Measurements from ENCODE around the gene LHX1.

LHX1 gene

DNA sequence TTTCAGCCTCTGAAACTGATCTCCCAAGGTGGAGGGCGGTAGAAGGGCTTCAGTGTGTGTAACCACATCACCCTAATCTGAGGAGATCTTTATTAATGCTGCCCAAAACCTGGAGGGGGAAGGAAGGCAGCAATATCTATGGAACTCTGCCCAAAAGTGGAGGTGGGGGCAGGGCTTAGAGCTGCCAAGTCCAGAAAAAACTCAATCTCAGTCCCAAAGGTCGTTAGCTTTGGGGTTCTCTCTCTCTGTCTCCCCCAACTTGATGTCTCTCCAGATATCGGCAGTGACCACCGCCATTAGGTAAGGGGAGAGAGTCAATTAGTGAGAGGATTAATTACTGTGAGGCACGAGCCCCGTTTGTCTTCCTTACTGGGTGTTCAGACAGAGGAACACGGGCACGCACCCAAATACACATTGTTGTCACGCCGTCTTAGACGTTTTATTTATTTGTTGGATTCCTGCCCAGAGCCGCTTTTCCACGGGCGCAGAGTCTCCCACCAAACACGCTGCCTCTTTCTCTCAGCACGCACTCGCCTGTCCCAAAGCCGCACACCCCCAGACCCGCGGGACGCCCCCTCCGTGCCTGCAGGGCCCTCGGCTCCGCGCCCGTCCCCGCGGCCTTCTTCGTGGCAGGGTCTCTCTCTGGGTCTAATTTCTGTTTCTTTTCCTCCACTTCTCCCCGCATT, 5.4 kb upstream of the LHX1 start:
- no peak for TF ChIP-seq YY1 (IDR thresholded peaks at IDR 0.05; ENCODE audit: insufficient read depth, insufficient read length)
- no peak for TF ChIP-seq SUZ12 (IDR thresholded peaks at IDR 0.05; ENCODE audit: extremely low read depth, insufficient read depth, insufficient read length)
- TF ChIP-seq ZNF274 (IDR thresholded peaks at IDR 0.05; ENCODE audit: low read depth, low read length), result no peak
- H3K4me3 ChIP-seq (ENCODE audit: insufficient read length, low read depth), result no peak overlapping the region
- H3K9ac ChIP-seq (ENCODE audit: insufficient read length, low read depth), result no peak overlapping the region
- no peaks in the 10 kb centered on the region for H3K9me3 ChIP-seq (ENCODE audit: insufficient read depth, low read length)
- H3K36me3 ChIP-seq (ENCODE audit: insufficient read depth, insufficient read length, low read length), result no peaks in the 10 kb centered on the region
- DNase-seq (ENCODE audit: low read depth, low spot score), result no peak
- H3K27me3 ChIP-seq (ENCODE audit: insufficient read depth, insufficient read length), result peaks cover 80% of the 10 kb centered on the region
- peaks cover 18% of the 10 kb centered on the region for H3K4me1 ChIP-seq (ENCODE audit: insufficient read depth, insufficient read length)

DNA sequence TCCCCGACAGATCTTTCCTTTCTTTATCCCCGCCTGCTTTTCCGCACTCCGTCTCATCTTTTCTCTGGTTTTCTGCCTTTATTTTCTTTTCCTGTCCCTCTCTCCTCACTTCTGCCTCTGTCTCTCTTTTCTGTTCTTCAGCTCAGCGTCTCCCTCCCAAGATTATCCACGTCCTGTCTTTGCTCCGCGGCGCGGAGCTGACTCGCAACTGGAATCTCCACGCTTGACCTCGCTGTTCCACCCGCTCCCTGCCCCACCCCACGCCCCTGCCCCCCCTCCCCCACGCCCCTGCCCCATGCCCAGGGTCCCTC, 4.9 kb upstream of the LHX1 start:
- no peak overlapping the region for H3K9ac ChIP-seq (ENCODE audit: insufficient read length, low read depth)
- H3K9me3 ChIP-seq (ENCODE audit: insufficient read depth, low read length), result no peaks in the 10 kb centered on the region
- peaks cover 18% of the 10 kb centered on the region for H3K4me1 ChIP-seq (ENCODE audit: insufficient read depth, insufficient read length)
- no peak for DNase-seq (ENCODE audit: low read depth, low spot score)
- TF ChIP-seq SUZ12 (IDR thresholded peaks at IDR 0.05; ENCODE audit: extremely low read depth, insufficient read depth, insufficient read length) (no peak), YY1 (IDR thresholded peaks at IDR 0.05; ENCODE audit: insufficient read depth, insufficient read length) (no peak), ZNF274 (IDR thresholded peaks at IDR 0.05; ENCODE audit: low read depth, low read length) (no peak)
- no peak overlapping the region for H3K4me3 ChIP-seq (ENCODE audit: insufficient read length, low read depth)
- H3K27me3 ChIP-seq (ENCODE audit: insufficient read depth, insufficient read length), result peaks cover 85% of the 10 kb centered on the region
- H3K36me3 ChIP-seq (ENCODE audit: insufficient read depth, insufficient read length, low read length), result no peaks in the 10 kb centered on the region

DNA sequence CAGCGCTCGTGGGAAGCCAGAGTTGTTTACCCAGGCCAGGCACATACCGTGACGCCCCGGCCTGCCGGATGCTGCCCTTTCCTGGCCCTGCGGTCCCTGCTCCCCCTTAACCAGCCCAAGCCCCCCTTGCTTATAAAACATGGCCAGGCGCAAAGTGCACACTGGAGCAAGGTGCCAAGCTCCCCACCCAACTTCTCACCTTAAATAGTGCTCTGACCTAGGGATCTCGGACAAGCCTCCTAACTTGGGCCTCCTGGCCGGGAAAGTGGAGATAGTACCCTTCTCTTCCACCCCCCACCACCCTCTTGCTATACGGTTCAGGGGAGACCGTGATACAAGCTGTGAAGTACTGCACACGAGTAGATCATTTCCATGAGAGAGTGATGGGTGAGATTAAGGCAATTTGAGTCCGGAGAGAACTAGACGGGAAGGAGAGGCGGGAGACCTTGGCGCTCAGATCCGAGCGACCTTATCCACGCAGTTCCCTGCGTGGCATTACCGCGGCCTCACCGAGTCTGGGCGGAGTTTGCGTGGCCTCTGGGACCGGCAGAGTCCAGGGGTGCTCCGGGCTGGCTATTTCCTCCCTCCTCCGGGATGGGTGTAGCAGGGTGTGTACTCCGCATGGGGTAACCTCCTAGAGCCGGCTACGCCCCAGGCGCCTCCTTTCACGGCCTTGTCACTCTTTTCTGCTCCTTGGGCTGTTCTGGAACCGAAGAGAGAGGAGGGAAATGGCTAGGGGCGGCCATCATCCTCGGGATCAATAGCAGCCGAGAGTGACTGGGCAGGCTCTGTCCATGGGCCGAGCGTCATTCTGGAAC, 4.4 kb upstream of the LHX1 start:
- no peak overlapping the region for H3K4me3 ChIP-seq (ENCODE audit: insufficient read length, low read depth)
- no peaks in the 10 kb centered on the region for H3K36me3 ChIP-seq (ENCODE audit: insufficient read depth, insufficient read length, low read length)
- H3K27me3 ChIP-seq (ENCODE audit: insufficient read depth, insufficient read length), result peaks cover 91% of the 10 kb centered on the region
- no peak for DNase-seq (ENCODE audit: low read depth, low spot score)
- H3K9me3 ChIP-seq (ENCODE audit: insufficient read depth, low read length), result no peaks in the 10 kb centered on the region
- H3K4me1 ChIP-seq (ENCODE audit: insufficient read depth, insufficient read length), result peaks cover 18% of the 10 kb centered on the region
- no peak overlapping the region for H3K9ac ChIP-seq (ENCODE audit: insufficient read length, low read depth)
- TF ChIP-seq SUZ12 (IDR thresholded peaks at IDR 0.05; ENCODE audit: extremely low read depth, insufficient read depth, insufficient read length) (no peak), ZNF274 (IDR thresholded peaks at IDR 0.05; ENCODE audit: low read depth, low read length) (no peak), YY1 (IDR thresholded peaks at IDR 0.05; ENCODE audit: insufficient read depth, insufficient read length) (no peak)

DNA sequence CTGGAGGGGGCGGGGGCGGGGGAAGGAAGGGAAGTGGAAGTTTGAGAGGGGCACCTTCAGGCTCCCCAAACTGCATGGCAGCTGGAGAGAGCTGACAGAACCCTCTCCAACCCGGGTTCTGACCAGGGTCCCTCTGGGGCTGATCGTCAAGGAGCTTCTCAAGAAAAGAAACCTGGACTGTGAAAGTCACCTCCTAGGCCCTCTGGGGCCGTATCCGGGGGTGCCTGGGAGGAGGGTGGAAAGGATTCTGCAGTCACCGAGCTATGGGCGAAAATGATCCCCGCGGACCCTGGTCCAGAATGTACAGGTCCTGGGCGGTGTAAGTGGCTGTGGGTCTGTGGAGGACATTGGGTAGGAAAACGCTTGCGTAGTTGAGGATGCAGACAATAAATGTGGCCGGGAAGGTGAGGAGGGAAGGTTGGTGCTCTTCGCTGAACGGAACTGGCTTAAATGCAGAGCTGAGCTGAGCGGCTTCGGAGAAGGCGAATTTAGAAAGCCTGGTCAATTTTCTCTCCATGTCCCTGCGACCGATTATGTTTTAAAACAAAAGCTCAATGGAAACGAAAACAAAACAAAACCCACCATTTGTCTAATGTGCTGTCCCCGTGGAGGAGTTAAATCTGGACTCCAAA, 3.6 kb upstream of the LHX1 start:
- Histone ChIP-seq H3K36me3 (ENCODE audit: insufficient read depth, insufficient read length, low read length) (no peaks in the 10 kb centered on the region), H3K27me3 (ENCODE audit: insufficient read depth, insufficient read length) (peaks cover 98% of the 10 kb centered on the region), H3K9ac (ENCODE audit: insufficient read length, low read depth) (peak overlapping the region; percentile 32), H3K9me3 (ENCODE audit: insufficient read depth, low read length) (no peaks in the 10 kb centered on the region), H3K4me1 (ENCODE audit: insufficient read depth, insufficient read length) (peaks cover 18% of the 10 kb centered on the region), H3K4me3 (ENCODE audit: insufficient read length, low read depth) (no peak overlapping the region)
- DNase-seq (ENCODE audit: low read depth, low spot score), result no peak
- no peak for TF ChIP-seq SUZ12 (IDR thresholded peaks at IDR 0.05; ENCODE audit: extremely low read depth, insufficient read depth, insufficient read length)
- no peak for TF ChIP-seq YY1 (IDR thresholded peaks at IDR 0.05; ENCODE audit: insufficient read depth, insufficient read length)
- TF ChIP-seq ZNF274 (IDR thresholded peaks at IDR 0.05; ENCODE audit: low read depth, low read length), result no peak

DNA sequence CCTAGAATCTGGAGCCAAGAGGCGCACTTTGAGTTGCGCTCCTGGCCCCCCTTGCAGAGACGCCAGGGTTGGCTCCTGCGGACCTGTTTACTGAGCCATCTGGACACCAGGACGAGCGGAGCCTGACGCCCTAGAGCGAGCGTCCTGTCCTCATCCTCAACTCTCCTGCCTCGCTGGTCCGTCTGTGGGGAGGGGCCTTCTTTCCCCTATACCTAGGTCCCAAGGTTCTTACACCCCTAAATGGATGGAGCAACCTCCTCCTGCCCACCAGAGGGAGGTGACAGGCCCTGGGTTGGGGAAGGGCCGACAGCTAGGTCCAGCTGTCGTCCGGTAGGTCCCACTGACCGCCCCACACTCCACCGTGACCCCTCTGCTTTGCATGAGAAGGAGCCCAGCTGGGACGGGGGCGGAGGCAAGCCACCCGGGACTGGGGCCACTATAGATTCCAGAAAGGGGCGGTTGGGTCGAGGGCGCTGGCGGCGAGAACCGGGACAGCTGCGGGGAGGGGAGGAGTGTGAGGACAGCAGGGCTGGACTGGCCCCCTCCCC, 3.1 kb upstream of the LHX1 start:
- H3K9me3 ChIP-seq (ENCODE audit: insufficient read depth, low read length), result no peaks in the 10 kb centered on the region
- TF ChIP-seq ZNF274 (IDR thresholded peaks at IDR 0.05; ENCODE audit: low read depth, low read length) (no peak), SUZ12 (IDR thresholded peaks at IDR 0.05; ENCODE audit: extremely low read depth, insufficient read depth, insufficient read length) (peak; percentile 58)
- no peaks in the 10 kb centered on the region for H3K36me3 ChIP-seq (ENCODE audit: insufficient read depth, insufficient read length, low read length)
- peaks cover 100% of the 10 kb centered on the region for H3K27me3 ChIP-seq (ENCODE audit: insufficient read depth, insufficient read length)
- H3K4me1 ChIP-seq (ENCODE audit: insufficient read depth, insufficient read length), result peaks cover 18% of the 10 kb centered on the region
- peak overlapping the region; percentile 42 for H3K9ac ChIP-seq (ENCODE audit: insufficient read length, low read depth)
- no peak for DNase-seq (ENCODE audit: low read depth, low spot score)
- peak overlapping the region; percentile 25 for H3K4me3 ChIP-seq (ENCODE audit: insufficient read length, low read depth)

DNA sequence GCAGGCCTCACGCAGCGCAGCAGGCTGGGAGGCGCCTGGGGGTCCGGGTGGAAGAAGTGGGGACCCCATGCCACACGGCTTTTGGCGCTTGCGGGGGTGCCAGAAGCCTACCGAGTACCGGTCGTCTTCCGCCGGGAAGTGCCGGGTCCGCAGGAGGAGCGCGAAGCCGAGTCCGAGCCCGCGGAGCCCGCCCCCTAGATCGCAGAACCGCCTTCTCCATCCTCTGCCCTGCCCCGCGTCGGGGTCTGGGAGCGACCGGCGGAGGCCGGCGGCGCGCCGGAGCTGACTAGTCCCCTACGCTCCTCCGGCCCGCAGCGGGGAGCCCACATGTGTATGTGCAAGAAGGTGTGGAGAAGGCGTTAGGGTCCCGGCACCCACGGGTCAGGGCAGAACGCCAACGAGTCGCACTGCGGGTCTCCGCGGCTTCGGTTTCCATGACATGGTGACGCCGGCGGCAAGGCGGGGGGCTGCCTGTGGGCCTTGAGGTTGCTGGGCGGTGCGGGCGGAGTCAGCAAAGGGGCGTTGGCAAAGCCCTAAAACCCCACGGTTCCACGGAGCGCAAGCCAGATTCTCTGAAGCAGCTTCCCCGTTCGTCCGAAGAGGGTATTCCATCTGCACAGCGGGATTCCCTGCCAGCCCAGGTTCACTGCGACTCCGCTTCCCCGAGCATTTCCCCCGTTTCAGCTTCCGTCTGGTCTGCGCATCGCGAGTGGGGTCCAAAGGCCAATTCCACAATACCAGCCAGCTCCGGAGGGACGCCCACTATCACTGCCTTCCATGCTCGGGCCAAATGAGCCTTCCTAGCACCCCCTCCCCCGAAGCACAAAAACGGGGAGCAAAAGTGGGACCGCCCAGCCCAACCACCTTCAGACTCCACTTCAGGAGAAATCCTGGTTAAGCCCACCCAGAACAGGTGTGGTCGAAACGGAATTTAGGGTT, 2.3 kb upstream of the LHX1 start:
- peak; percentile 56 for TF ChIP-seq SUZ12 (IDR thresholded peaks at IDR 0.05; ENCODE audit: extremely low read depth, insufficient read depth, insufficient read length)
- TF ChIP-seq YY1 (IDR thresholded peaks at IDR 0.05; ENCODE audit: insufficient read depth, insufficient read length), result no peak
- no peak for TF ChIP-seq ZNF274 (IDR thresholded peaks at IDR 0.05; ENCODE audit: low read depth, low read length)
- peak overlapping the region; percentile 25 for H3K4me3 ChIP-seq (ENCODE audit: insufficient read length, low read depth)
- peaks cover 100% of the 10 kb centered on the region for H3K27me3 ChIP-seq (ENCODE audit: insufficient read depth, insufficient read length)
- DNase-seq (ENCODE audit: low read depth, low spot score), result no peak
- peaks cover 18% of the 10 kb centered on the region for H3K4me1 ChIP-seq (ENCODE audit: insufficient read depth, insufficient read length)
- no peaks in the 10 kb centered on the region for H3K9me3 ChIP-seq (ENCODE audit: insufficient read depth, low read length)
- H3K36me3 ChIP-seq (ENCODE audit: insufficient read depth, insufficient read length, low read length), result no peaks in the 10 kb centered on the region
- peak overlapping the region; percentile 42 for H3K9ac ChIP-seq (ENCODE audit: insufficient read length, low read depth)
